H1 (cell line): ENCODE results near the gene CAPN3. TPM values are rescaled to one million over a fixed set of nuclear protein-coding genes. Genes with fewer than 3 reads are reported as not detected.

Source experiments
- GTF2F1 ChIP-seq: IDR thresholded peaks from 2 replicates; pipeline ENCODE4 v1.6.1; 2012; ENCODE audit warnings: low read depth, low read length, improper control_type of control experiment, borderline replicate concordance
- HDAC2 ChIP-seq, 2 experiments: fragments of 300-600 bp in 1 of 2; sonication (generic) in 1 of 2; IDR thresholded peaks; 2 replicates each; pipeline ENCODE4 v1.6.1; 2011 to 2012; ENCODE audit warnings: low read depth in 2 of 2, low read length in 2 of 2, mild to moderate bottlenecking in 2 of 2, moderate library complexity in 2 of 2, borderline replicate concordance in 1 of 2, inconsistent platforms in 1 of 2
- JUN ChIP-seq: IDR thresholded peaks from 2 replicates; pipeline ENCODE4 v1.6.1; 2011; ENCODE audit warnings: low read depth, mild to moderate bottlenecking, improper control_type of control experiment, low read length
- NRF1 ChIP-seq: IDR thresholded peaks from 2 replicates; pipeline ENCODE4 v1.6.1; 2011; ENCODE audit warnings: mild to moderate bottlenecking, low read depth, low read length, improper control_type of control experiment
- SIRT6 ChIP-seq: IDR thresholded peaks from one replicate; pipeline ENCODE4 v1.7.1; 2012; ENCODE audit warnings: low read length, inconsistent platforms
- polyA plus RNA-seq, 7 experiments: library from polyadenylated mRNA; depleted of rRNA in 3 of 7; stranded (reverse) in 5 of 7; unstranded in 2 of 7; fragments of >200 nt in 5 of 7; fragments of 200-250 nt in 2 of 7; gene quantifications; 1 replicate in 5 of 7; 2 replicates in 1 of 7; 4 replicates in 1 of 7; pipeline versions ENCODE4 v1.2.1 to v1.2.3, GENCODE V29; 2011 to 2013; ENCODE audit warnings: missing spikeins in 2 of 7, mixed read lengths in 2 of 7
- total RNA-seq: library from RNA; stranded (reverse); fragmentation: NEBNext Ultra II Directional; extraction: Animal tissue kit (Norgen Biotek cat#: 25700); gene quantifications from 2 replicates; pipeline ENCODE4 v1.2.1, GENCODE V29; 2021

CAPN3 gene
- total and polyA plus RNA-seq, 2 of the 8 experiments (the other 6 are each of a cell fraction or from before 2014, with no cell fraction given), result 0.80 to 2.1 TPM

DNA sequence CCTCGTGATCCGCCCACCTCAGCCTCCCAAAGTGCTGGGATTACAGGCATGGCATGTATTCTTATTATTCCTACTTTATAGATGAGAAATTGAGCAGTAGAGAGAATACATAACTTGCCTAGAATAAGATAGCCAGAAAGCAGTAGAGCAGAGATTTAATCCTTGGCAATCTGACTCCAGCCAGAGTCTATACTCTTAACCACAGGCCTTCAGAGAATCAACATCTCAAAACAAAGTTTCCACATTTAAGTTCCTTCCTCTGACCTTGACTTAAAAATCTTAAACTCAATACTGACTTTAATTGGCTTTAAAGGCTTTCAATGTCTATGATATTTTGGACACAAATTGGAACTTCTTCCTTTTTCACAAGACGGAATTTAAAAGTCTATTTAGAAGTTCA is 94.5 kb downstream of the CAPN3 start (continued):
- TF ChIP-seq NRF1, result no peak
- TF ChIP-seq GTF2F1, result no peak
- TF ChIP-seq HDAC2 (IDR thresholded peaks at IDR 0.05; ENCODE audit: borderline replicate concordance in 1 of 2, low read depth in 2 of 2, low read length in 2 of 2), result no peak
- no peak for TF ChIP-seq SIRT6
- TF ChIP-seq JUN, result no peak
